ENCODE measurements around the gene WASHC2A.
A peak's percentile ranks its signal among the peaks of the same experiment; 100 is the strongest.
"Not testable (repeated sequence)": the region's sequence is repeated elsewhere in the genome, so short reads cannot be mapped to it uniquely, and the experiment has no call there.

Gene WASHC2A

GRCh38 chr10:50044941-50045664, 22.7 kb upstream of the WASHC2A start:
- H3K36me3 ChIP-seq: no peaks in the 10 kb centered on the region
- no peaks in the 10 kb centered on the region for H3K4me1 ChIP-seq
- H3K27ac ChIP-seq: no peak overlapping the region
- no peak overlapping the region for H3K4me2 ChIP-seq
- H3K9me3 ChIP-seq (replicated peaks in 1 of 11): no peaks in the 10 kb centered on the region
- H4K20me1 ChIP-seq: no peaks in the 10 kb centered on the region
- H3K9ac ChIP-seq: no peak overlapping the region
- H3K4me3 ChIP-seq: no peak overlapping the region
- no peaks in the 10 kb centered on the region for H3K27me3 ChIP-seq
- no peak for TF ChIP-seq Cebpa-rat (IDR thresholded peaks at IDR 0.05)

GRCh38 chr10:50046457-50046856, 21.3 kb upstream of the WASHC2A start:
- not testable (repeated sequence) for H4K20me1 ChIP-seq; H3K4me1 ChIP-seq; H3K27me3 ChIP-seq; H3K27ac ChIP-seq; H3K4me2 ChIP-seq; H3K36me3 ChIP-seq; H3K9me3 ChIP-seq (replicated peaks in 1 of 11); H3K4me3 ChIP-seq; H3K9ac ChIP-seq

GRCh38 chr10:50047594-50047993, 20.2 kb upstream of the WASHC2A start:
- H3K4me3 ChIP-seq; H3K4me1 ChIP-seq; H3K9me3 ChIP-seq (replicated peaks in 1 of 11); H4K20me1 ChIP-seq; H3K9ac ChIP-seq; H3K36me3 ChIP-seq; H3K27me3 ChIP-seq; H3K27ac ChIP-seq; H3K4me2 ChIP-seq: not testable (repeated sequence)

GRCh38 chr10:50051995-50052660, 15.6 kb upstream of the WASHC2A start:
- H3K4me1 ChIP-seq; H3K27me3 ChIP-seq; H3K36me3 ChIP-seq; H4K20me1 ChIP-seq; H3K4me3 ChIP-seq; H3K9ac ChIP-seq; H3K9me3 ChIP-seq (replicated peaks in 1 of 11): not testable (repeated sequence)
- Histone ChIP-seq H3K4me2 (peak overlapping the region in 1 of 11 experiments; percentile 32; a peak in 2 of 22 replicates), H3K27ac (peak overlapping the region in 1 of 11 experiments; percentile 18; a peak in 2 of 22 replicates)

- not testable (repeated sequence) for H3K27me3 ChIP-seq; H3K4me3 ChIP-seq; H3K36me3 ChIP-seq; H3K9ac ChIP-seq; H4K20me1 ChIP-seq; H3K9me3 ChIP-seq (replicated peaks in 1 of 11); H3K4me1 ChIP-seq; H3K4me2 ChIP-seq
- peak overlapping the region in 1 of 11 experiments; percentile 18; a peak in 2 of 22 replicates for H3K27ac ChIP-seq
Observed at GRCh38 chr10:50052778-50053376, 14.9 kb upstream of the WASHC2A start.

- H3K27me3 ChIP-seq; H3K4me2 ChIP-seq; H3K36me3 ChIP-seq; H3K9ac ChIP-seq; H4K20me1 ChIP-seq; H3K27ac ChIP-seq; H3K4me1 ChIP-seq; H3K9me3 ChIP-seq (replicated peaks in 1 of 11); H3K4me3 ChIP-seq: not testable (repeated sequence)
Observed at GRCh38 chr10:50055494-50056292, 12.1 kb upstream of the WASHC2A start.

- H3K27ac ChIP-seq; H3K9me3 ChIP-seq (replicated peaks in 1 of 11); H3K9ac ChIP-seq; H4K20me1 ChIP-seq; H3K4me3 ChIP-seq; H3K36me3 ChIP-seq; H3K4me2 ChIP-seq; H3K4me1 ChIP-seq; H3K27me3 ChIP-seq: not testable (repeated sequence)
Observed at GRCh38 chr10:50056654-50057053, 11.1 kb upstream of the WASHC2A start.

GRCh38 chr10:50058727-50059126, 9.0 kb upstream of the WASHC2A start:
- not testable (repeated sequence) for H3K27ac ChIP-seq; H4K20me1 ChIP-seq; H3K4me3 ChIP-seq; H3K4me1 ChIP-seq; H3K4me2 ChIP-seq; H3K27me3 ChIP-seq; H3K36me3 ChIP-seq; H3K9me3 ChIP-seq (replicated peaks in 1 of 11); H3K9ac ChIP-seq

GRCh38 chr10:50059946-50060345, 7.8 kb upstream of the WASHC2A start:
- H3K4me3 ChIP-seq; H3K9ac ChIP-seq; H3K4me1 ChIP-seq; H4K20me1 ChIP-seq; H3K27ac ChIP-seq; H3K9me3 ChIP-seq (replicated peaks in 1 of 11); H3K27me3 ChIP-seq; H3K36me3 ChIP-seq; H3K4me2 ChIP-seq: not testable (repeated sequence)

GRCh38 chr10:50061548-50061947, 6.2 kb upstream of the WASHC2A start:
- H3K4me1 ChIP-seq; H3K4me3 ChIP-seq; H3K36me3 ChIP-seq; H4K20me1 ChIP-seq; H3K4me2 ChIP-seq; H3K9me3 ChIP-seq (replicated peaks in 1 of 11); H3K9ac ChIP-seq; H3K27me3 ChIP-seq; H3K27ac ChIP-seq: not testable (repeated sequence)
